Liver (tissue), 9 donors: ENCODE results near the gene NELL1. TPM values are rescaled to one million over a fixed set of nuclear protein-coding genes. Genes with fewer than 3 reads are reported as not detected.

Experiments used
- DNase-seq: peaks from one replicate; pipeline ENCODE4 v3.0.0-alpha.2; 2017; ENCODE audit warnings: low spot score
- H3K27ac ChIP-seq, 2 donors: one replicate each; pipeline ENCODE4 v1.7.0; 2013; ENCODE audit warnings: inconsistent platforms in 2 of 2, low read length in 2 of 2, control low read depth in 1 of 2, low read depth in 1 of 2, mild to moderate bottlenecking in 1 of 2
- H3K27me3 ChIP-seq, 4 donors: one replicate each; pipeline versions ENCODE4 v1.6.1 to v1.7.0; 2013; ENCODE audit warnings: low read length in 3 of 4, inconsistent platforms in 1 of 4, mild to moderate bottlenecking in 1 of 4, moderate library complexity in 1 of 4; ENCODE audit not compliant: control insufficient read depth in 4 of 4, insufficient read depth in 4 of 4
- H3K36me3 ChIP-seq, 4 donors: one replicate each; pipeline versions ENCODE4 v1.6.1 to v1.7.0; 2013; ENCODE audit warnings: low read length in 3 of 4, mild to moderate bottlenecking in 3 of 4, low read depth in 1 of 4, moderate library complexity in 1 of 4; ENCODE audit not compliant: control insufficient read depth in 4 of 4, insufficient read depth in 3 of 4
- H3K4me1 ChIP-seq, 4 donors: one replicate each; pipeline versions ENCODE4 v1.6.1 to v1.7.0; 2013; ENCODE audit warnings: low read length in 3 of 4, mild to moderate bottlenecking in 3 of 4, moderate library complexity in 1 of 4; ENCODE audit not compliant: control insufficient read depth in 4 of 4, insufficient read depth in 4 of 4
- H3K4me3 ChIP-seq, 3 donors: one replicate each; pipeline versions ENCODE4 v1.6.1 to v1.7.0; 2013; ENCODE audit warnings: low read length in 3 of 3, control low read depth in 1 of 3, low read depth in 1 of 3, mild to moderate bottlenecking in 1 of 3
- H3K9ac ChIP-seq, 2 donors: one replicate each; pipeline ENCODE4 v1.7.0; 2013; ENCODE audit warnings: low read length in 2 of 2, mild to moderate bottlenecking in 2 of 2, moderate library complexity in 2 of 2, control low read depth in 1 of 2, low read depth in 1 of 2
- H3K9me3 ChIP-seq, 4 donors: one replicate each; pipeline versions ENCODE4 v1.6.1 to v1.7.0; 2013; ENCODE audit warnings: low read length in 3 of 4; ENCODE audit not compliant: control insufficient read depth in 4 of 4
- CTCF ChIP-seq: fragments of 150-350 bp; IDR thresholded peaks from 2 replicates; pipeline ENCODE4 v1.5.1; 2017; ENCODE audit warnings: improper control_type of control experiment, low read depth, low read length; ENCODE audit not compliant: missing input control
- EGR1 ChIP-seq, 2 donors: IDR thresholded peaks; 2 replicates each; pipeline ENCODE4 v1.6.1; 2016 to 2018; ENCODE audit warnings: antibody characterized with exemption in 2 of 2, low read depth in 2 of 2
- FOXA1 ChIP-seq: IDR thresholded peaks from 2 replicates; pipeline ENCODE4 v1.6.1; 2016; ENCODE audit warnings: antibody characterized with exemption
- FOXA2 ChIP-seq: IDR thresholded peaks from 2 replicates; pipeline ENCODE4 v1.6.1; 2016; ENCODE audit warnings: antibody characterized with exemption
- GABPA ChIP-seq, 2 donors: IDR thresholded peaks in 1 of 2; conservative IDR thresholded peaks in 1 of 2; 2 replicates each; pipeline ENCODE4 v1.6.1; 2016; ENCODE audit warnings: antibody characterized with exemption in 2 of 2, mild to moderate bottlenecking in 1 of 2, moderate library complexity in 1 of 2
- HNF4A ChIP-seq, 2 donors: conservative IDR thresholded peaks; 2 replicates each; pipeline ENCODE4 v1.6.1; 2016; ENCODE audit warnings: antibody characterized with exemption in 2 of 2, mild to moderate bottlenecking in 2 of 2
- HNF4G ChIP-seq: IDR thresholded peaks from 2 replicates; pipeline ENCODE4 v1.6.1; 2016; ENCODE audit warnings: antibody characterized with exemption
- JUND ChIP-seq, 2 donors: IDR thresholded peaks; 2 replicates each; pipeline ENCODE4 v1.6.1; 2016; ENCODE audit warnings: antibody characterized with exemption in 2 of 2
- MAX ChIP-seq: IDR thresholded peaks from 2 replicates; pipeline ENCODE4 v1.6.1; 2016; ENCODE audit warnings: antibody characterized with exemption
- NR2F2 ChIP-seq: IDR thresholded peaks from 2 replicates; pipeline ENCODE4 v1.6.1; 2016; ENCODE audit warnings: antibody characterized with exemption
- RAD21 ChIP-seq, 2 donors: IDR thresholded peaks; 2 replicates each; pipeline ENCODE4 v1.6.1; 2016; ENCODE audit warnings: antibody characterized with exemption in 2 of 2, mild to moderate bottlenecking in 2 of 2
- RXRA ChIP-seq, 2 donors: IDR thresholded peaks; 2 replicates each; pipeline ENCODE4 v1.6.1; 2017 to 2018; ENCODE audit warnings: antibody characterized with exemption in 2 of 2, mild to moderate bottlenecking in 1 of 2
- SP1 ChIP-seq: IDR thresholded peaks from 2 replicates; pipeline ENCODE4 v1.6.1; 2018; ENCODE audit warnings: antibody characterized with exemption, mild to moderate bottlenecking
- TAF1 ChIP-seq: conservative IDR thresholded peaks from 2 replicates; pipeline ENCODE4 v1.6.1; 2016; ENCODE audit warnings: antibody characterized with exemption, mild to moderate bottlenecking
- YY1 ChIP-seq: IDR thresholded peaks from 2 replicates; pipeline ENCODE4 v1.6.1; 2016; ENCODE audit warnings: antibody characterized with exemption, mild to moderate bottlenecking
- ZBTB33 ChIP-seq: IDR thresholded peaks from 2 replicates; pipeline ENCODE4 v1.6.1; 2016; ENCODE audit warnings: antibody characterized with exemption
- WGBS: extraction: QIAGEN DNeasy Blood & Tissue Kit; methylation state at CpG from one replicate; pipeline ENCODE4 v1.1.7; 2013; 5-methylcytosine and 5-hydroxymethylcytosine counted together
- polyA plus RNA-seq, 2 donors: library from polyadenylated mRNA; stranded (reverse) in 1 of 2; unstranded in 1 of 2; fragments of 200-250 nt in 1 of 2; fragments of >200 nt in 1 of 2; fragmentation: Nextera tagmentation in 1 of 2; extraction: Ambion mirVana in 1 of 2; gene quantifications; one replicate each; pipeline versions ENCODE4 v1.2.1 to v1.2.3, GENCODE V29; 2013 to 2015
- total RNA-seq, 2 donors: library from RNA; depleted of rRNA; stranded (reverse); fragments of >200 nt; gene quantifications; one replicate each; pipeline ENCODE4 v1.2.3, GENCODE V29; 2014
- TF ChIP-seq, protein P1 (sequence below): IDR thresholded peaks from 2 replicates; pipeline ENCODE4 v1.6.1; 2016; ENCODE audit warnings: antibody characterized with exemption, mild to moderate bottlenecking
- TF ChIP-seq, protein P2 (sequence below): IDR thresholded peaks from 2 replicates; pipeline ENCODE4 v1.6.1; 2016; ENCODE audit warnings: antibody characterized with exemption
- donor health status: healthy.
- donor health status: healthy.
- donor health status: healthy.
- donor health status: healthy.
- donor health status: healthy.

Gene NELL1
- total and polyA plus RNA-seq, 4 donors, result not detected

GRCh38 chr11:20771681-20772080 lies 102.3 kb downstream of the NELL1 start:
- Histone ChIP-seq H3K9ac (no peak overlapping the region), H3K27ac (no peak overlapping the region), H3K4me1 (no peaks in the 10 kb centered on the region), H3K4me3 (no peak overlapping the region), H3K27me3 (no peaks in the 10 kb centered on the region), H3K36me3 (no peaks in the 10 kb centered on the region), H3K9me3 (no peaks in the 10 kb centered on the region)
- WGBS, result 83% methylated on average over 3 of the region's 3 CpGs
- TF ChIP-seq TAF1, result no peak
- TF ChIP-seq SP1, result no peak
- TF ChIP-seq MAX, result no peak
- no peak for TF ChIP-seq FOXA1
- no peak for TF ChIP-seq CTCF
- TF ChIP-seq NR2F2, result no peak
- no peak for TF ChIP-seq FOXA2
- TF ChIP-seq, protein P1, sequence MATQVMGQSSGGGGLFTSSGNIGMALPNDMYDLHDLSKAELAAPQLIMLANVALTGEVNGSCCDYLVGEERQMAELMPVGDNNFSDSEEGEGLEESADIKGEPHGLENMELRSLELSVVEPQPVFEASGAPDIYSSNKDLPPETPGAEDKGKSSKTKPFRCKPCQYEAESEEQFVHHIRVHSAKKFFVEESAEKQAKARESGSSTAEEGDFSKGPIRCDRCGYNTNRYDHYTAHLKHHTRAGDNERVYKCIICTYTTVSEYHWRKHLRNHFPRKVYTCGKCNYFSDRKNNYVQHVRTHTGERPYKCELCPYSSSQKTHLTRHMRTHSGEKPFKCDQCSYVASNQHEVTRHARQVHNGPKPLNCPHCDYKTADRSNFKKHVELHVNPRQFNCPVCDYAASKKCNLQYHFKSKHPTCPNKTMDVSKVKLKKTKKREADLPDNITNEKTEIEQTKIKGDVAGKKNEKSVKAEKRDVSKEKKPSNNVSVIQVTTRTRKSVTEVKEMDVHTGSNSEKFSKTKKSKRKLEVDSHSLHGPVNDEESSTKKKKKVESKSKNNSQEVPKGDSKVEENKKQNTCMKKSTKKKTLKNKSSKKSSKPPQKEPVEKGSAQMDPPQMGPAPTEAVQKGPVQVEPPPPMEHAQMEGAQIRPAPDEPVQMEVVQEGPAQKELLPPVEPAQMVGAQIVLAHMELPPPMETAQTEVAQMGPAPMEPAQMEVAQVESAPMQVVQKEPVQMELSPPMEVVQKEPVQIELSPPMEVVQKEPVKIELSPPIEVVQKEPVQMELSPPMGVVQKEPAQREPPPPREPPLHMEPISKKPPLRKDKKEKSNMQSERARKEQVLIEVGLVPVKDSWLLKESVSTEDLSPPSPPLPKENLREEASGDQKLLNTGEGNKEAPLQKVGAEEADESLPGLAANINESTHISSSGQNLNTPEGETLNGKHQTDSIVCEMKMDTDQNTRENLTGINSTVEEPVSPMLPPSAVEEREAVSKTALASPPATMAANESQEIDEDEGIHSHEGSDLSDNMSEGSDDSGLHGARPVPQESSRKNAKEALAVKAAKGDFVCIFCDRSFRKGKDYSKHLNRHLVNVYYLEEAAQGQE, result no peak
- no peak for TF ChIP-seq YY1
- no peak for TF ChIP-seq EGR1 (IDR thresholded peaks at IDR 0.05; ENCODE audit: low read depth in 2 of 2)
- TF ChIP-seq HNF4G, result no peak
- TF ChIP-seq RXRA (IDR thresholded peaks at IDR 0.05), result no peak
- no peak for TF ChIP-seq GABPA (IDR thresholded peaks at IDR 0.05 in 1 of 2, conservative IDR thresholded peaks at IDR 0.05 in 1 of 2)
- TF ChIP-seq, protein P2, sequence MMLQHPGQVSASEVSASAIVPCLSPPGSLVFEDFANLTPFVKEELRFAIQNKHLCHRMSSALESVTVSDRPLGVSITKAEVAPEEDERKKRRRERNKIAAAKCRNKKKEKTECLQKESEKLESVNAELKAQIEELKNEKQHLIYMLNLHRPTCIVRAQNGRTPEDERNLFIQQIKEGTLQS, result no peak
- no peak for TF ChIP-seq JUND (IDR thresholded peaks at IDR 0.05)
- TF ChIP-seq ZBTB33, result no peak
- no peak for TF ChIP-seq HNF4A (conservative IDR thresholded peaks at IDR 0.05)
- TF ChIP-seq RAD21 (IDR thresholded peaks at IDR 0.05), result no peak
- no peak for DNase-seq
